Smooth muscle cell (in vitro differentiated cells): ENCODE data around the gene KMT5C. TPM values are rescaled to one million over a fixed set of nuclear protein-coding genes. Genes with fewer than 3 reads are reported as not detected.

Experiments
- DNase-seq: peaks from one replicate; lab custom pipeline; 2025; ENCODE audit not compliant: unreplicated experiment; lab: John Stamatoyannopoulos, UW
- H2AFZ ChIP-seq: fragments of 200-600 bp; sonication (generic); 2 replicates; pipeline ENCODE4 v1.6.0; 2016; ENCODE audit warnings: antibody characterized with exemption, low read depth, mild to moderate bottlenecking
- H3F3A ChIP-seq: fragments of 200-600 bp; sonication (generic); 2 replicates; pipeline ENCODE4 v1.6.0; 2017; ENCODE audit warnings: antibody characterized with exemption, low read depth
- H3K27ac ChIP-seq: fragments of 200-600 bp; sonication (generic); 2 replicates; pipeline ENCODE4 v1.5.1; 2016; ENCODE audit warnings: low read depth, mild to moderate bottlenecking
- H3K27me3 ChIP-seq: fragments of 200-600 bp; sonication (generic); 2 replicates; pipeline ENCODE4 v1.6.1; 2016; ENCODE audit warnings: low read depth, mild to moderate bottlenecking
- H3K36me3 ChIP-seq: fragments of 200-600 bp; sonication (generic); 2 replicates; pipeline ENCODE4 v1.5.1; 2016; ENCODE audit warnings: low read depth
- H3K4me1 ChIP-seq: fragments of 200-600 bp; sonication (generic); 2 replicates; pipeline ENCODE4 v1.5.1; 2016; ENCODE audit warnings: low read depth
- H3K4me2 ChIP-seq: fragments of 200-600 bp; sonication (generic); 2 replicates; pipeline ENCODE4 v1.6.0; 2016; ENCODE audit warnings: mild to moderate bottlenecking
- H3K4me3 ChIP-seq: fragments of 200-600 bp; sonication (generic); 2 replicates; pipeline ENCODE4 v1.5.1; 2016; ENCODE audit warnings: mild to moderate bottlenecking
- H3K79me2 ChIP-seq: fragments of 200-600 bp; sonication (generic); 2 replicates; pipeline ENCODE4 v1.6.0; 2016; ENCODE audit warnings: low read depth, mild to moderate bottlenecking
- H3K9ac ChIP-seq: fragments of 200-600 bp; sonication (generic); 2 replicates; pipeline ENCODE4 v1.6.0; 2016; ENCODE audit warnings: low read depth
- H3K9me3 ChIP-seq: fragments of 200-600 bp; sonication (generic); replicated peaks from 2 replicates; pipeline ENCODE4 v1.5.1; 2016; ENCODE audit warnings: low read depth
- H4K20me1 ChIP-seq: fragments of 200-600 bp; sonication (generic); 2 replicates; pipeline ENCODE4 v1.6.0; 2016; ENCODE audit warnings: low read depth
- WGBS: methylation state at CpG from one replicate; pipeline ENCODE4 v1.1.7; 2016; ENCODE audit warnings: low lambda C conversion rate; 5-methylcytosine and 5-hydroxymethylcytosine counted together
- polyA plus RNA-seq: library from polyadenylated mRNA; unstranded; fragments of >200 nt; fragmentation: Nextera tagmentation; extraction: Ambion mirVana; gene quantifications from 2 replicates; pipeline ENCODE4 v1.2.1, GENCODE V29; 2016
- total RNA-seq: library from RNA; depleted of rRNA; stranded (reverse); fragments of >200 nt; gene quantifications from 2 replicates; pipeline ENCODE4 v1.2.3, GENCODE V29; 2014
- TF ChIP-seq, protein P1 (sequence below): fragments of 200-600 bp; sonication (generic); IDR thresholded peaks from 2 replicates; pipeline ENCODE4 v1.5.1; 2017; ENCODE audit warnings: borderline replicate concordance, mild to moderate bottlenecking, antibody characterized with exemption; ENCODE audit not compliant: insufficient read depth, poor library complexity, severe bottlenecking

Gene KMT5C
- total and polyA plus RNA-seq, 2 experiments from 2014 or later = 23.2 to 26.1 TPM

GRCh38 chr19:55389386-55390317 is 50.0 kb downstream of the KMT5C start:
- no peak overlapping the region for H2AFZ ChIP-seq
- H3K27ac ChIP-seq = no peak overlapping the region
- no peak overlapping the region for H3K9ac ChIP-seq
- 91% methylated on average over 21 of the region's 21 CpGs for WGBS
- TF ChIP-seq, protein P1, sequence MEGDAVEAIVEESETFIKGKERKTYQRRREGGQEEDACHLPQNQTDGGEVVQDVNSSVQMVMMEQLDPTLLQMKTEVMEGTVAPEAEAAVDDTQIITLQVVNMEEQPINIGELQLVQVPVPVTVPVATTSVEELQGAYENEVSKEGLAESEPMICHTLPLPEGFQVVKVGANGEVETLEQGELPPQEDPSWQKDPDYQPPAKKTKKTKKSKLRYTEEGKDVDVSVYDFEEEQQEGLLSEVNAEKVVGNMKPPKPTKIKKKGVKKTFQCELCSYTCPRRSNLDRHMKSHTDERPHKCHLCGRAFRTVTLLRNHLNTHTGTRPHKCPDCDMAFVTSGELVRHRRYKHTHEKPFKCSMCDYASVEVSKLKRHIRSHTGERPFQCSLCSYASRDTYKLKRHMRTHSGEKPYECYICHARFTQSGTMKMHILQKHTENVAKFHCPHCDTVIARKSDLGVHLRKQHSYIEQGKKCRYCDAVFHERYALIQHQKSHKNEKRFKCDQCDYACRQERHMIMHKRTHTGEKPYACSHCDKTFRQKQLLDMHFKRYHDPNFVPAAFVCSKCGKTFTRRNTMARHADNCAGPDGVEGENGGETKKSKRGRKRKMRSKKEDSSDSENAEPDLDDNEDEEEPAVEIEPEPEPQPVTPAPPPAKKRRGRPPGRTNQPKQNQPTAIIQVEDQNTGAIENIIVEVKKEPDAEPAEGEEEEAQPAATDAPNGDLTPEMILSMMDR = no peak
- H3K36me3 ChIP-seq = no peaks in the 10 kb centered on the region
- H3K4me3 ChIP-seq = no peak overlapping the region
- peaks cover 75% of the 10 kb centered on the region for H4K20me1 ChIP-seq
- peaks cover 47% of the 10 kb centered on the region for H3K79me2 ChIP-seq
- H3K9me3 ChIP-seq = no peaks in the 10 kb centered on the region
- DNase-seq = no peak
- peaks cover 5% of the 10 kb centered on the region for H3F3A ChIP-seq
- H3K4me1 ChIP-seq = peaks cover 21% of the 10 kb centered on the region
- no peaks in the 10 kb centered on the region for H3K27me3 ChIP-seq
- H3K4me2 ChIP-seq = no peak overlapping the region

DNA sequence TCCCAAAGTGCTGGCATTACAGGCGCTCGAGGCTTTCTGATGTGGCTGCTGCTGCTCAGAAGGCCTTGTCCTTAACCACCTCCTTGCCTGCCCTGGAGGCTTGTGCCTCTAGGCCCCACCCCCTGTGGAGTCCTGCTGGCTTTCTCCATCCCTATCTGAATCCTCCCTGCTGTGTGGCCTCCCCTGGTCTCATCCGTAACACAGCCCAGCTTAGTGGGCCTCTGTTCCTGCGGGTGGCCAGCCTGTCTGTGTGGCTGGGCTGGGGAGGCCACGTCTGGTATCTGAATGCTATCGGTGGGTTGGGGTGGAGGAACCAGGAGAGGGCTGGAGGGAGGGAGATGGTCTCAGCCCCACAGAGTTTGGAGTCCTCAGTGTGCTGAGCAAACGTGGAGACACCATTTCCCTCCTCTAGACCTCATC is 50.8 kb downstream of the KMT5C start:
- Histone ChIP-seq H4K20me1 (peaks cover 75% of the 10 kb centered on the region), H3F3A (no peaks in the 10 kb centered on the region), H3K4me2 (no peak overlapping the region), H3K27me3 (no peaks in the 10 kb centered on the region), H3K9me3 (no peaks in the 10 kb centered on the region), H3K4me1 (peaks cover 16% of the 10 kb centered on the region), H3K9ac (no peak overlapping the region), H3K27ac (no peak overlapping the region), H3K4me3 (no peak overlapping the region), H3K36me3 (no peaks in the 10 kb centered on the region), H2AFZ (no peak overlapping the region), H3K79me2 (peaks cover 47% of the 10 kb centered on the region)
- TF ChIP-seq, protein P1 = no peak
- 54% methylated on average over 7 of the region's 7 CpGs for WGBS
- no peak for DNase-seq

- Histone ChIP-seq H2AFZ (no peak overlapping the region), H3K9ac (no peak overlapping the region), H3F3A (no peaks in the 10 kb centered on the region), H3K79me2 (peaks cover 42% of the 10 kb centered on the region), H4K20me1 (peaks cover 71% of the 10 kb centered on the region), H3K4me3 (no peak overlapping the region), H3K36me3 (no peaks in the 10 kb centered on the region), H3K27me3 (no peaks in the 10 kb centered on the region), H3K4me2 (no peak overlapping the region), H3K4me1 (peaks cover 16% of the 10 kb centered on the region), H3K27ac (no peak overlapping the region), H3K9me3 (no peaks in the 10 kb centered on the region)
- TF ChIP-seq, protein P1 = no peak
- 91% methylated on average over 12 of the region's 12 CpGs for WGBS
- no peak for DNase-seq
These were observed 51.6 kb downstream of the KMT5C start for GRCh38 chr19:55391191-55391670.
